Measurements from ENCODE around the gene CCL27.

- TF ChIP-seq, protein P1, sequence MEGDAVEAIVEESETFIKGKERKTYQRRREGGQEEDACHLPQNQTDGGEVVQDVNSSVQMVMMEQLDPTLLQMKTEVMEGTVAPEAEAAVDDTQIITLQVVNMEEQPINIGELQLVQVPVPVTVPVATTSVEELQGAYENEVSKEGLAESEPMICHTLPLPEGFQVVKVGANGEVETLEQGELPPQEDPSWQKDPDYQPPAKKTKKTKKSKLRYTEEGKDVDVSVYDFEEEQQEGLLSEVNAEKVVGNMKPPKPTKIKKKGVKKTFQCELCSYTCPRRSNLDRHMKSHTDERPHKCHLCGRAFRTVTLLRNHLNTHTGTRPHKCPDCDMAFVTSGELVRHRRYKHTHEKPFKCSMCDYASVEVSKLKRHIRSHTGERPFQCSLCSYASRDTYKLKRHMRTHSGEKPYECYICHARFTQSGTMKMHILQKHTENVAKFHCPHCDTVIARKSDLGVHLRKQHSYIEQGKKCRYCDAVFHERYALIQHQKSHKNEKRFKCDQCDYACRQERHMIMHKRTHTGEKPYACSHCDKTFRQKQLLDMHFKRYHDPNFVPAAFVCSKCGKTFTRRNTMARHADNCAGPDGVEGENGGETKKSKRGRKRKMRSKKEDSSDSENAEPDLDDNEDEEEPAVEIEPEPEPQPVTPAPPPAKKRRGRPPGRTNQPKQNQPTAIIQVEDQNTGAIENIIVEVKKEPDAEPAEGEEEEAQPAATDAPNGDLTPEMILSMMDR (IDR thresholded peaks at IDR 0.05; ENCODE audit: low read depth, low read length), result no peak
- no peak for TF ChIP-seq EZH2phosphoT487 (IDR thresholded peaks at IDR 0.05; ENCODE audit: low read depth)
Observed at GRCh38 chr9:34659592-34660253, 2.7 kb downstream of the CCL27 start.

Data from OCI-LY3 (cell line).